ENCODE data around the gene DNAH6.

Gene DNAH6

DNA sequence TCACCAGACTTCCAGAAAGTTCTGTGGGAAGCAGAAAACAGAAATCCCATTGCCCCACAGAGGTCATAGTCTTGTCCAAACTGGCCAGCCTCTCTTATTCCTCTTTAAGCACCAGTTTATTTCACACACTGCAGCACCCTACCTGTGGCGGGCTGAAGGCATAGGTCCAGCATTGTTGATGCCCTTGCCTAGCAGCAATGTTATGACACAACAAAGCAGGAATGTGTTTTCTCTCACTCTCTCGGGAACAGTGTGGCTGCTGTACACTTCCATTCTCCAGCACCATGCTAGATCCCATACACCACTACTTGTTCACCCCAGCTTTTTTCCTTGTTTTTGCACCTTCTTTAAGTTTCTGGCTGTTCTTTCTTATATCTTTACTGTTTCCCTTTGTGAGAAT, 181.6 kb downstream of the DNAH6 start:
- DNase-seq (ENCODE audit: low read depth in 3 of 3), result no peak

DNA sequence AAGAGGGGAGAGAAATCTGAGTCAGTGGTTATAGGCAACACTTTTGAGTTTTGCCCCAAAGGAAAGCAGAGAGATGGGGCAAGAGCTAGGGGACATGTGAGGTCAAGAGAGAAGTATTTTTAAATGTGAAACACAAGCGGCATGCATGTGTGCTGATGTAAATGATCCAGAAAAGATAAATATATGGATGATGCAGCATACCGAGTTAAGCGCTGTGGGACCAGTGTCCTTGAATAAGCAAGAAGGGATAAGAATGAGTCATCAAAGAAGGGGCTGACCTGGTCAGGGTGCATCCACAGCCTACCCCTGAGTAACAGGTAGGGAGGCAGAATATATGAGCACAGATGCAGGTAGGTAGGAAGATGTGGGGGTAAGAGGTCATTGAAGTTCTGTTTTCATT, 183.7 kb downstream of the DNAH6 start:
- no peak for DNase-seq (ENCODE audit: low read depth in 3 of 3)

DNA sequence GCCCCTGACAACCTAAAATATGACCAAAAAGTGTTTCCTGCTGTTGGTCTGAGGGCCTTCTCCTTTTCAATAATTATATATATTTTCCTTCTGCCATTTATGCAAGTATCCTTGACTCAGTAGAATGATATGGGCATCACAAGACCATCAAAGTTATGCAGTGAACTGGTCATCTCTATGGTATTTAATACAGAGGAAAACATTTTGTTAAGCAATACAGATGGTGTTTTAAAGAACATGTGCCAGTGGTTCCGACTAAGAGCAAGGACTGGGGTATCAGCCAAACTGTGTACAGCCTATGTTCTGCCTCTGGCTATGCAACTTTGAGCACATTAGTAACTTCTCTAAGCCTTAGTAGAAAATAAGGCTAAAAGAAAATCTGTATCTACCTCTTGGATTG, 185.6 kb downstream of the DNAH6 start:
- DNase-seq (ENCODE audit: low read depth in 3 of 3), result no peak

DNA sequence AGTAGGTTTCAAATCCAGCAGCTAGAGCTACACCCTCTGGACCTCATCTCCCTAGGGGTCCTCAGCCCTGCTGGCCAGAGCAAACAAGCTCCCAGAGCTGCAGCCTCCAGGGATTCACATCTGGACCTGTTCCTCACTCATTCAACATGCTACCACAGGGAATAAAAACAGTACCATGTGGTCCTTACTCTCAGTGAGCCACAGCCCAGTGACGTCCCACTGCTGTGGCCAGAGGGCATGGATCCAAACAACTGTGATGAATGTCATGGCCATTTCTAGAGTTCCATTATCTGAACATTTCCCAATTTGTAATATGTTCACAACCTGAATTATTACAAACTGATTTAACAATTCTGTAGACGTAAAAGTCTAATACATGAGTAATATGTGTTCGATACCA, 186.6 kb downstream of the DNAH6 start:
- DNase-seq (ENCODE audit: low read depth in 3 of 3), result no peak

DNA sequence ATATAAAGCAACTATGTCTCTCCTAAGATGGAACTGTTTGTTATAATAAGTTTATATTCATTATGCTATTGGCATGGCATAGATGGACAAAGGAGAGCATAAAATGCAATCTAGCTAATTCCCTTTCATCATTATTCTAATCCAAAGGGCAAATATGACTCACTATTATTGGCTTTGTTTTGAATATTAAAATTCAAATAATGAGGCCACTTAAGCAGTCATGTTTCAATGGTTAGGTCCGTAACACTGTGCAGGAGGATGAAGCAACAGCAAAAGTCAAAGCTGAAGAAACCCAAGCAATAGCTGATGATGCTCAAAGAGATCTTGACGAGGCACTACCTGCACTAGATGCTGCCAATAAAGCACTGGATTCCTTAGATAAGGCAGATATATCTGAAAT, 187.5 kb downstream of the DNAH6 start:
- no peak for DNase-seq (ENCODE audit: low read depth in 3 of 3)

DNA sequence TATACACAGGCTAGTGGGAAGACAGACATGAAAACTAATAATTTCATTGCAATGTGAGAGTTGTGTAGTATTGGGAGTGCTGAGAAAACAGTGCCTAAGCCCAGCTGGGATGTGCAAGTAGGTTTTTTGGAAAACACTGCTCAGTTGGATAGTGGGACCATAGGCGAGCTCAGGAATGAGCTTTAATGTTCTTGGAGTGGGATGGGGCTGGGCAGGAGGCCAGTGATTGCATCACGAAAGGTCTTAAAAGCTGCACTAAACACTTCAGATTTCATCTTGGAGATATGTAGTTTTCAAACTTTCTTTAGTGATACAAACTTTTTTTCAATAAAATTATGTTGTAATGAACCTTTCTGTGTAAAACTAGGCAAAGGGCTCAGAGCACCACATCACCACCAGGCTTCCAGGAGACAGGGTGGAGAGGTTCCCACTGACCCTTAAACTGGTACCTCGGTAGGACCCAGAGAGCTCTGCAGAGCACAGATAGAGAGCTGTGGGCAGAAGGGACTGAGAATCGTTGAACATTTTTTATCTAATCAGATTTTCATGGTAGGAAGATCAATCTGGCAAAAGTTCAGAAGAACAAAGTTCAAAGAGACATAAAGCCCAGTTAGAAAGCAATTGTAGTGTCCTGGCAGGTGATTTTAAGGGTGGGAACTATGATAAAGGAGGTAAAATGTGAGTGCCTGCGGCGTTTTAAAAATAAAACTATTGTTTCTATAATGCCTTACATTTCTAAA, 188.4 kb downstream of the DNAH6 start:
- no peak for DNase-seq (ENCODE audit: low read depth in 3 of 3)

DNA sequence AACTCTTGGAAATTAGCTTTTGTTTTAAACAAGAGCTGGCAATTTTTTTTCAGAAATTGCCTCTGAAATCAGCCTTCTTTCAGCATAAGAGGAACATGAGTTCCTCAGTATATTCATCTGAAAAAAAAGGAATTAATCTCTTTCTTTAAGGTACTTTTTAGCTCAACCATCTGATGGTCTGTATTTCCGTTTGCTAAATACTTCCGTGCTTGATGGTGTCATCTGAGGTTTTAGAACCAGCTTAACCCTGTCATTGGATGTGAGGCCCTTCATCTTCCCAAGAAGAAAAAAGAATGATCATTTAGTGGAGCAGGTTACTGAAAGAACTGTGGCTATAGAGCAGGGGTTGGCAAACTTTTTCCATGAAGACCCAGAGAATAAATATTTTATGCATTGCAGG, 189.6 kb downstream of the DNAH6 start:
- no peak for DNase-seq (ENCODE audit: low read depth in 3 of 3)

DNA sequence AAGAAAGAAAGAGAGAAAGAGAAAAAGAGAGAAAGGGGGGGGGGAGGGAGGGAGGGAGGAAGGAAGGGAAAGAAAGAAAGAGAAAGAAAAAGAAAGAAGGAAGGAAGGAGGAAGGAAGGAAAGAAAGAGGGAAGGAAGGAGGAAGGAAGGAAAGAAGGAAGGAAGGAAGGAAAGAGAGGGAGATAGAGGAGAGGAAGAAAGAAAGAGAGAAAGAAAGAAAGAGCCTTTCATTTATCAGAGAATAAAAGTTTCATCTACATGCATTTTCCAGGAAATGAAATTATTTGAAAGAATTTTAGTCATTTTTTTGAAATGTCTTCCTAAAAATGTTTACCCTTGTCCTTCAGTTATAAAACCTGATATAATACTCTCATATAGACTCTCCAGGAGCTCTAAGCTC, 192.1 kb downstream of the DNAH6 start:
- no peak for DNase-seq (ENCODE audit: low read depth in 3 of 3)

DNA sequence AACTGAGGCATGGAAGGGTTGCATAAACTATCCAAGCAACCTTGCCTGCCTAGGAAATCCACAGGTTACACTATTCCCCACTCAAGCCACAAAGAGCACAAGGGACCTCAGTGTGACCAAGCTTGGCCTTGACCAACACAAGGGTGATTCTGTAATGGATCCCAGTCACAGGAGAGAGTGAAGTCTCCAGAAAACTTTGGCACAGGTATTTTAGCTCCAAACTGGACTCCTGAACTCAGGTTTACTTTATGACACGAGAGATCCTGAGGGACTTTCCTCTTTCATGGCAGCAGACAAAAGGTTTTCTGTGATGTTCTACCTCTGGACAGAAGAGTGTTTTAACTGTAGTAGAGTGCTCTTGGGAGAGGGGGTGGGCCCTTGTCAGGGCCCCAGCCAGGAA, 195.4 kb downstream of the DNAH6 start:
- DNase-seq (ENCODE audit: low read depth in 3 of 3), result no peak

DNA sequence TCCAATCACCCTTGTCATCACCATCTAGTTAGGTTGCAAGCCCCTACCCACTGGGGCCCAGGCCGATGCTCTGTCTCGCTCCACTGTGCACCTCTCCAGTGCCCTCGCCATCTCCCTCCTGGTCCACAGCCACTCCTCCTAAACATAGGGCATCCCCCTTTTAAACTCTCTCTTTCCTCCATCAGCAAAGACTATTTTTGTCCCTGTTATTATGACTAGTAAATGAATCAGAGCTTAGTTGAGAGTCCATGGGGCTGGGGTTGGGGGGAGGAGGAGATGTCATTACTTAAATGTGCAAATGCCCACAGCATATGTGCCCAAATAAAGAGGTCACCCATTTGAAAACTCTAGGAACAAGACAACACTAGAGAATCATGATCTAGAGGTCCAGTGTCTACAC, 197.1 kb downstream of the DNAH6 start:
- no peak for DNase-seq (ENCODE audit: low read depth in 3 of 3)

DNA sequence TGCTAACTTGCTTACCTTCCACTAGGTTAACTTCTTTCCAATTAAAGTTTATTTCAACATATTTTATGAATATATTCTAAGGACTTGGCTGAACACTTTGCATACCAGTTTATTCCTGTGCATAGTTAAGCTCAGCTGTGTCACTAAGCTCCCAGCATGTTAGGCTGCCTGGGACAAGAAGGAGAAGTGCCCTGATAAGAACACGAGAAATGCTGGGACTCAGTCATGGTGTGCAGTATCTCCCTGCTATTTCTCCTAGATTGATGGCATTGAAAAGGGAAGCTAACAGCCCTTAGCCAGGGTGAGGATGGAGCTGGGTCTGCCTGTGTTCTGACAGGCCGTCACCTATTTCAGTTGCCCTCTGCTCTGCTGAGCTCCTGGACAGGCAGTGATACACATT, 200.3 kb downstream of the DNAH6 start:
- DNase-seq (ENCODE audit: low read depth in 3 of 3), result no peak

DNA sequence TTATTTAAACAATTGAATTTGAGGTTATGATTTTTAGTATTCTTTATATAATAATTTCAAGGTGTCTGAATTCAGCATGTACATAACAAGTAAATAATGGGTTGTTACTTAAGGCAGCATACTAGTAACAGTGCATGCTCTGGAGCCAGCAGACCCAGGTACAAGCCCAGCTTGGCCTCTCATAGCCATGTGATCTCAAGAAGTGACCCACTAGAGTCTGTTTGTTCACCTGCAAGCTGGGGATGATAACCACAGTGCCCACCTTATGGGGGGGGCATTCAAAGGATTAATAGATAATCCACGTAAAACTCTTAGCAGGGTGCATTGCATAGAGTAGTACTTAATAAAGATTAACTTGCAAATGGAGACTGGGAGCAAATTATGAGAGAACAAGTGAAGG, 201.0 kb downstream of the DNAH6 start:
- no peak for DNase-seq (ENCODE audit: low read depth in 3 of 3)

DNA sequence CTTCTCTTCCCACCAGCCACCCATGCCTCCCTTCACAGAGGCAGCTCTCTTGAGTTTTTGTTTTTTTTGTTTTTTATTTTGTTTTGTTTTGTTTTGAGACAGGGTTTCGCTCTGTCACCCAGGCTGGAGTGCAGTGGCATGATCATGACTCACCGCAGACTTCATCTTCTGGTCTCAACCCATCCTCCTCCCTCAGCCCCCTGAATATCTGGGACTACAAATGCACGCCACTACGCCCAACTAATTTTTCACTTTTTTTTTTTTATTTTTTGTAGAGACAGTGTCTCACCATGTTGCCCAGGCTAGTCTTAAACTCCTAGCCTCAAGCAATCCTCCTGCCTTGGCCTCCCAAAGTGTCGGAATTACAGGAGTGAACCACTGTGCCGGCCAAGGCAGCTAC, 203.1 kb downstream of the DNAH6 start:
- DNase-seq (ENCODE audit: low read depth in 3 of 3), result no peak

DNA sequence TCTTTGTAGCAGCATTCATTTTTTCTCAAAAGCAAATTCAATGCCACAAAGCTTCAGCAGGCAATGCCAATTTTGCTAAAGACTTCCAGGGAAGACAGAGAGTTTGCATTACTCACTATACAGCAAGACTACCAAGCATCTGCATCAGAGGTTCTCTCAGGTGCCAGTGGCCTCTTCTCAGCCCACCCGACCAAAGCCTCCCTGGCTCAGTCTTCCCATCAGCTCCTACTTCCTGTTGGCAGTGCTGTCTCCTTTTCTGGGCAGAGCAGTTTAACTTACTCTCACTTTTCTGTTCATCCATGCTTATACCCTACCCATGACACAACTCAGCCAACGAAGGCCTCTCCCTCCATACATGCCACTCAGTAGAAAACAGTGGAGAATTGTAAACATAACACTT, 207.5 kb downstream of the DNAH6 start:
- no peak for DNase-seq (ENCODE audit: low read depth in 3 of 3)

DNA sequence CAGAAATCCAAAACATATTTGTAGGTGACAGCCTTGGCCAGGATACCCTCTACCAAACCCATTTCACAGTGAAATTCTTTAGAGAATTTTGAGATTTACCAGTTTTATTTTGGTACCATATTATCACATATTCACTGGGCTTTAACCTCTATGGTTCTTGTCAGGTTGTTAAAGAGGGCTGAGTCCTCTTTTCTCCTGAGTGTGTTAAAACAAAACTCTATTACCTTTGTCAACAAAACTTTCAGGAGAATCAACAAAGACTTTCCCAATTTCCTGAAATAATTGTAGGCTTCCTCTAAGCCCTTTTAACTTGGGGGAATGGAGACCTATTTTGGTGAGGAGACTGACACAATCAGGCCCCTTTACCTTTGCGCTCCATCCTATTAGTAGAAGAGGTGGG, 209.4 kb downstream of the DNAH6 start:
- DNase-seq (ENCODE audit: low read depth in 3 of 3), result no peak

DNA sequence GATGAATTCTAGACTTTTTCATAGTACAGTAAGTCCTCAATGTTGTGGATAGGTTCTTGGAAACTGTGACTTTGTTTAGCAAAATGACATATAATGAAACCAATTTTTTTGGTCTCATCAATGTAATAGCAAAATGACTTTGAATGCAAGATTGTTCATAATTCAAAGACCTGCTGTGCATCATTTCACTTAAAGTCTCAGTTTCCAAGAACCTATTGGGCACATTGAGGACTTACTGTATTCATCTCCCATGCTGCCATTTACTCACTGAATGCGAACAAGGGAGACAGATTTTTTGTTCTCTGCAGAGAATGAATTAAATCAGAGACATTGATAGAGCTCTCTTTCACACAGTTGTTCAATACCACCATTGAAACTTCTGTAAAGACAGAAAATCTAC, 211.0 kb downstream of the DNAH6 start:
- DNase-seq (ENCODE audit: low read depth in 3 of 3), result no peak

DNA sequence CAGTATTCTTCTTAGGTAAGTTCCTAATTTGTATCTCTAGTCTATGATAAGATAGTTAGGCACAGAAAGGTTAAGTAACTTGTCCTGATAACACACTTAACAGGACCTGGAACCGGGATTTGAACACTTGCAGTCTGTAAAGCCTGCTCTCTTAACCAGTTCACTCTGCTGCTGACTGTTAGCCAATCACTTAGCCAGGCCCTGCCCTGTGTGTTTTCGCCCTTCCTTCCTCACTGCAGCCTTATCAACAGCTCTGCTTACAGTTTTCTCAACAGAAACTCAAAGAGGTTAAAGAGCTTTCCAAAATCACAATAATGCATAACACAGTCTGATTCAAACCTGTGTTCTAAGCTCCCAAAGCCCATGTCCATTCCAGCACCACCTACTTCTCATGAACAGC, 212.9 kb downstream of the DNAH6 start:
- DNase-seq (ENCODE audit: low read depth in 3 of 3), result no peak

DNA sequence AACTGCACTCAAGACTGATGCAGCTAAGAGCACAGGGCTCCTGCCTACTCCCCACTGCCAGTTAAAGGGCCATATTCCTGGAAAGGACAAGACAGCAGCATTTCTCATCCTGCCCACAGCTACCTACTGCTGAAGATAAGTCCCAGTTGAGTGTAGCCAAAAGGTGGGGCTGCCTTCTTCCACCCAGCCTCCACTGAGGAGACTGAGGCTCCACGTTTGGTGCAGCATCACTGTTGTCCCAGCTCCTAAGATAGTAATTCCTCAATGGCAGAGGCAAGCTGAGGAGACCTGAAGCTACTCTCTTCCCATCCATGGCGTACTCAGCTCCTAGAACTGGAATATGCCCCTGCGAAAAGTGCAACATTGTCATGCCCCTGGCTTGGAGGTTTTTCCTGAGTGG, 214.9 kb downstream of the DNAH6 start:
- DNase-seq (ENCODE audit: low read depth in 3 of 3), result no peak

DNA sequence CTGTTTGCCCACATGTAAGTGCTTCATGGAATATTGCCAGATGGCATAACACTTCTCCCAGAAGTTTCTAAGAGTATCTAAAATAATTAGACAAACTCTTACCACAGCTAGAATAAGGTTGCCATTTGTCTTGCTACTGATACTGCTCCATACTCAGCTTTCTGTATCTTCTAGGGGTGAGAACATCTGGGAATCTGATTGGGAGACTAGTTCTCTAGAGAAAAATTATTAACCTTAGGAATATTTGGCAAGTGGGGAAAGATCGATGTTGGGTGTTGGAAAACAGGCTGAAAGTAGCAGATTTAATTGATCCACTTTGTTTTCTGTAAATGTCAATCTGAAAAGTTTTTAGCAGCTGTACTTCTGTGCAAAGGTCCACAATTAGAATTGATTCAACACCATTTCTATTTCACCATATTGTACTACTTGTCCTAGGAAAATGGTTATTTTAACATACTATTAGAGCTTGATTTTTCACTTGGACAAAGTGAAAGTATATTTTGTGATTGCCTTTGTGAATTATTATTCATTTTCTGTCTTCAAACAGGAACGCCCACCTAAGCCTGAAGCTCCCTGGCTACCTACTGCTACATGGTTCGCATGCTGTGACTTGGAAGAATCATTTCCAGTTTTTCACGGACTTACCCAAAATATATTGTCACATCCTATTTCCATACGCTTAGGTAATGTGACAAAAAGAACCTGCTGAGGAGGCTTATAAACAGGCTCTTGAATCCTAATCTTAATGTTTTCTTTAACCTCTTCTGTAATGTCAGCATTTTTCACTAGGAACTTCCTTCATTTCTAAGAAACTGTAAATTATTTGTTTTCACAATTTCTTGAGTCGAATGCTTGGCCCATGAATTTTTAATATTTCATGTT, 216.8 kb downstream of the DNAH6 start:
- DNase-seq (ENCODE audit: low read depth in 3 of 3), result no peak

DNA sequence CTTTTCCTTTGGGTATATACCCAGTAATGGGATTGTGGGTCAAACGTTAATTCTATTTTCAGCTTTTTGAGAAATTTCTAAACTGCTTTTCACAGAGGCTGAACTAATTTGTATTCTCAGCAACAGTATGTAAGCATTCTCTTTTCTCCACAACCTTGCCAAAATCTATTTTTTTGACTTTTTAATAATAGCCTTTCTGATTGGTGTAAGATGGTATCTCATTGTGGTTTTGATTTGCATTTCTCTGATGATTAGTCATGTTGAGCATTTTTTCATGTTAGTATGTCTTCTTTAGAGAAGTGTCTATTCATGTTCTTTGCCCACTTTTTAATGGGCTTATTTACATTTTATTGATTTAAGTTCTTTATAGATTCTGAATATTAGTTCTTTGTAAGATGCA, 219.1 kb downstream of the DNAH6 start:
- DNase-seq (ENCODE audit: low read depth in 3 of 3), result no peak

DNA sequence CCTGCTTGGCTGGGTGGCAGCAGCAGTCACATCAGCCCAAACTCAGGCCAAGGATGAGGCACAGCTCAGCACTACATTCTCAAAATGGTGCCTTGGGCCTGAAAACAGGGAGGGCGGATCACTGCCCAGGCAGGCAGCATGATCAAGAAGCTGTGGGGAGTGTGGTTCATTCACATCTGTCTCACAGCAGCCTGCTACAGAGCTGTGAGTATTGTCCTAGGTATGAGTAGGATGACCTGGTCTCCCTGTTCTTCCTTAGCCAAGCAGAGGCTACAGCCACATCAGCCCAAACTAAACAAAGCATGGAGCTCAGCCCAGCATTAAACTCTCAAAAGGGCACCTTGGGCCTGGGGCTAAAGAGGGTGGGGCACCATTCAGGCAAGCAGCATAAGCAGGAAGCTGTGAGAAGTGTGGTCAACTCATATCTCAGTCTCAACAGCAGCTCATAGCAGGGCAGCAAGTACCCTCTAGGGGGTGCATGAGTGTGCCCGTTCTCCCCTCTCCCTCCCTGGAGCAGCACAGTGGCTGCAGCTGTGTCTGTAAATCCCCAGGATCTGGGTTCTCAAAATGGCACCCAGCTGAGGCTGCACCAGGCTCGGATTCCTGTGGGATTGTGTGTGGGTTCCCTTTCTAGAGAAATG, 225.0 kb downstream of the DNAH6 start:
- DNase-seq (ENCODE audit: low read depth in 3 of 3), result peak in 2 of 3 experiments; percentile 13 to 21

DNA sequence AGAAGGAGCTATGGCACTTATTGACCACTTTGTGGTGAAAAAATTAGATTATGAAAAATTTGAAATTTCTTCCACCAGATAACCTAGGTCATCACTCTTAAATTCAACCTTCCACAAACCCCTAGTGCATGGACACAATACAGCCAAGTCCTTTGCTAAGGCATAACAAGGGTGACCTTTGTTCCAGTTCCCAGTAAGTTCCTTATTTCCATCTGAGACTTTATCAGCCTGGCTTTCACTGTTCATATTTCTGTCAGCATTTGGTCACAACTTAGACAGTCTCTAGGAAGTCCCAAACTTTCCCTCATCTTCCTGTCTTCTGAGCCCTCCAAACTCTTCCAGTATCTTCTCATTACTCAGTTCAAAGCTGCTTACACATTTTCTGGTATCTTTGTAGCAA, 232.0 kb downstream of the DNAH6 start:
- no peak for DNase-seq (ENCODE audit: low read depth in 3 of 3)

DNA sequence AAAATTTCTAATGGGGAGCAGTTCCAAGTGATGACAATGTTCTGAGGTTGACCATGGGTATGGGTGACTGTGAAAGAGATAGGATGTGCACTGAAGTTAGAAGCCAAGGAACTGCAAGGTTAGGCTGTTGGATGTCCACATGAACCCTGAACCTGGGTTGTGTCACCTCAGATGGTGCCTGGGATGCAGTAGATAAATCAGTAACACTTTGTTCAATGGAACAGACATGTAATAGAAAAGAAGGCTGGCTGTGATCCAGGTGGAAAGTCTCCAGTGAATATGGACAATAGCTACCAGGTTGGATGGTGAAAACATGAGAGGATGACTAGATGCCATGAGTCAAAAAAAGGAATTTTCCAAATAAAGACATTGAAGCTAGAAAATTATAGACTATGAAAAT, 233.1 kb downstream of the DNAH6 start:
- DNase-seq (ENCODE audit: low read depth in 3 of 3), result no peak

Measured in stimulated activated CD4-positive, alpha-beta T cell treated with anti-CD3 and anti-CD28 coated beads, TNF-alpha, amount 100 ng/mL, for 4 hours (primary cell).